Uterus (tissue), 4 donors: ENCODE measurements around the gene IL21. TPM values are rescaled to one million over a fixed set of nuclear protein-coding genes. Genes with fewer than 3 reads are reported as not detected.
A peak's percentile ranks its signal among the peaks of the same experiment; 100 is the strongest.

Experiments used
- DNase-seq, 2 donors: peaks; one replicate each; pipeline ENCODE4 v3.0.0-alpha.2; 2019 to 2020
- H3K27ac ChIP-seq, 2 donors: fragments of 200-600 bp; sonication (generic); 1 replicate in 1 of 2; 2 replicates in 1 of 2; pipeline ENCODE4 v1.5.1; 2016 to 2018
- H3K27me3 ChIP-seq, 2 donors: fragments of 200-600 bp; sonication (generic); one replicate each; pipeline ENCODE4 v1.5.1; 2018 to 2019; ENCODE audit warnings: control low read depth in 1 of 2
- H3K36me3 ChIP-seq, 2 donors: fragments of 200-600 bp; sonication (generic); one replicate each; pipeline ENCODE4 v1.5.1; 2019; ENCODE audit warnings: control low read depth in 1 of 2
- H3K4me1 ChIP-seq, 2 donors: fragments of 200-600 bp; sonication (generic); one replicate each; pipeline ENCODE4 v1.5.1; 2018 to 2019; ENCODE audit warnings: control low read depth in 1 of 2
- H3K4me3 ChIP-seq, 2 donors: fragments of 200-600 bp; sonication (generic); 1 replicate in 1 of 2; 2 replicates in 1 of 2; pipeline ENCODE4 v1.5.1; 2018 to 2019; ENCODE audit warnings: mild to moderate bottlenecking in 1 of 2
- H3K9me3 ChIP-seq, 2 donors: fragments of 200-600 bp; sonication (generic); one replicate each; pipeline ENCODE4 v1.5.1; 2019; ENCODE audit warnings: control low read depth in 1 of 2
- POLR2A ChIP-seq, 2 donors: fragments of 450-650 bp; IDR thresholded peaks; one replicate each; pipeline ENCODE4 v1.6.1; 2016; ENCODE audit warnings: antibody characterized with exemption in 2 of 2, mild to moderate bottlenecking in 1 of 2, moderate library complexity in 1 of 2
- intact Hi-C: fragments of 100-400 bp; cut with DNase I; formaldehyde crosslinking; loops from one replicate; pipeline ENCODE4 v1.15.1; 2023; ENCODE audit warnings: low total_unique reads
- total RNA-seq, 4 donors: library from RNA; depleted of rRNA in 3 of 4; stranded (reverse); fragments of >200 nt in 3 of 4; gene quantifications; one replicate each; pipeline versions ENCODE4 v1.1.0 to v1.2.4, GENCODE V29; 2014 to 2023
- TF ChIP-seq, protein P1 (sequence below), 4 experiments: fragments of 200-600 bp in 2 of 4; fragments of 450-650 bp in 2 of 4; sonication (generic) in 2 of 4; IDR thresholded peaks; one replicate each; pipeline ENCODE4 v1.5.1; 2016 to 2019; ENCODE audit warnings: antibody characterized with exemption in 4 of 4, mild to moderate bottlenecking in 2 of 4, moderate library complexity in 1 of 4
- donor health status: DM: yes; HTN: yes; CAD: no.

Gene IL21
- total RNA-seq, 4 donors from 2014 or later, result not detected

DNA sequence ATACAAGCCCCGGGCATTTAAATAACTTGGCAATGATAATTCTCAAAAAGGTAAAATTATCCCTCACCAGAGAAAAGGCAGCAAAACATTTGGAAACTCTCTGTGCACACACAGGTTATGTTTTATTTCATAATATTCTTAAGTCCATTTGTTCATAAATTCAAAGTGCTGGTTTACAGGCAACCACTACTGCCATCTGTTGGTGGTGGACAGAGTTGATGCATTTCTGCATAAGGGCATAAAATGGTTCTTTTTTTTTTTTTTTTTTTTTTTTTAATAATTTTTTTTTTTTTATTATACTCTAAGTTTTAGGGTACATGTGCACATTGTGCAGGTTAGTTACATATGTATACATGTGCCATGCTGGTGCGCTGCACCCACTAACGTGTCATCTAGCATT is 31.5 kb upstream of the IL21 start:
- Histone ChIP-seq H3K36me3 (no peaks in the 10 kb centered on the region), H3K9me3 (no peaks in the 10 kb centered on the region), H3K27ac (no peak overlapping the region), H3K27me3 (no peaks in the 10 kb centered on the region), H3K4me3 (no peak overlapping the region), H3K4me1 (no peaks in the 10 kb centered on the region)
- TF ChIP-seq, protein P1, sequence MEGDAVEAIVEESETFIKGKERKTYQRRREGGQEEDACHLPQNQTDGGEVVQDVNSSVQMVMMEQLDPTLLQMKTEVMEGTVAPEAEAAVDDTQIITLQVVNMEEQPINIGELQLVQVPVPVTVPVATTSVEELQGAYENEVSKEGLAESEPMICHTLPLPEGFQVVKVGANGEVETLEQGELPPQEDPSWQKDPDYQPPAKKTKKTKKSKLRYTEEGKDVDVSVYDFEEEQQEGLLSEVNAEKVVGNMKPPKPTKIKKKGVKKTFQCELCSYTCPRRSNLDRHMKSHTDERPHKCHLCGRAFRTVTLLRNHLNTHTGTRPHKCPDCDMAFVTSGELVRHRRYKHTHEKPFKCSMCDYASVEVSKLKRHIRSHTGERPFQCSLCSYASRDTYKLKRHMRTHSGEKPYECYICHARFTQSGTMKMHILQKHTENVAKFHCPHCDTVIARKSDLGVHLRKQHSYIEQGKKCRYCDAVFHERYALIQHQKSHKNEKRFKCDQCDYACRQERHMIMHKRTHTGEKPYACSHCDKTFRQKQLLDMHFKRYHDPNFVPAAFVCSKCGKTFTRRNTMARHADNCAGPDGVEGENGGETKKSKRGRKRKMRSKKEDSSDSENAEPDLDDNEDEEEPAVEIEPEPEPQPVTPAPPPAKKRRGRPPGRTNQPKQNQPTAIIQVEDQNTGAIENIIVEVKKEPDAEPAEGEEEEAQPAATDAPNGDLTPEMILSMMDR (IDR thresholded peaks at IDR 0.05), result peak; percentile 21 to 48 (median 29)
- no peak for TF ChIP-seq POLR2A (IDR thresholded peaks at IDR 0.05)
- intact Hi-C loops, result no loop called here
- peak in 1 of 2 donors; percentile 46 for DNase-seq

DNA sequence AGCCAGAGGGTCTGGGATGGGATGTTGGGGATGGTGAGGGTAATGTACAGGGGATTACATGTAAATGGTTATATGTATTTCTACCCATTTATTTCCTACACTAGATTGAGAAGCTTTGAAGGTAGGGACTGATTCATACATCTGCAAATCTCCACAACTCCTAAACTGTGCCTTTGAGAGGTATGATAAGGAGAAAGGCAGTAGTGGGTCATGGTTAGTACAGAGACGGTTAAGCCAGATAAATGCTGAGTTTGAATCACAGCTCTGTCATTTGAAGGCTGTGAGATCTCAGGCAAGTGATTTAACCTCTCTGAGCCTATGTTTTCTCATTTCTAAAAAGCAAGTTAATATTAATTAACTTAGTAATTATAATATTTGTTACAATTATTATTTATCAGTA is 29.3 kb upstream of the IL21 start:
- no peak for DNase-seq
- Histone ChIP-seq H3K4me1 (no peaks in the 10 kb centered on the region), H3K4me3 (no peak overlapping the region), H3K27ac (no peak overlapping the region), H3K27me3 (no peaks in the 10 kb centered on the region), H3K9me3 (no peaks in the 10 kb centered on the region), H3K36me3 (no peaks in the 10 kb centered on the region)
- intact Hi-C loops, result no loop called here
- TF ChIP-seq, protein P1 (IDR thresholded peaks at IDR 0.05), result no peak
- TF ChIP-seq POLR2A (IDR thresholded peaks at IDR 0.05), result no peak

DNA sequence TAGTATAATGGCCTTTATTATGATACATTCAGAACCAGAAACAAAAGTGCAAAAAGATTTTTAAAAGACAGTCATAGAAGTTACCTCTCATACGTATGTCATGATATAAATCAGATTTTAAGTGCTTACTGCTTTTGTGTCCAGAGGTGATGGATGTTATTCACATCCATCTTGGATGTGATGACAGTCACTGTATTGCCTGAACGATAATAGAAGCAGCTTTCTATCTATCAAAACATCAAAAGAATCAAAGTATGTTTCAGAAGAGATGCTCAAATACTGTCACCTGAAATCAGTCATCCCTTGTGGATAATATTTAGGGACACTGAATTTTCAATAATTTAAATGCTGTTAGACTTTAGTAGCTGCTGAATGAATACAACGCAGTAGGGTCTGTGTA is 26.8 kb upstream of the IL21 start:
- intact Hi-C loops, result no loop called here
- Histone ChIP-seq H3K27me3 (no peaks in the 10 kb centered on the region), H3K9me3 (no peaks in the 10 kb centered on the region), H3K4me1 (no peaks in the 10 kb centered on the region), H3K27ac (no peak overlapping the region), H3K4me3 (no peak overlapping the region), H3K36me3 (no peaks in the 10 kb centered on the region)
- no peak for DNase-seq
- TF ChIP-seq, protein P1 (IDR thresholded peaks at IDR 0.05), result no peak
- no peak for TF ChIP-seq POLR2A (IDR thresholded peaks at IDR 0.05)

- Histone ChIP-seq H3K27ac (no peak overlapping the region), H3K4me3 (no peak overlapping the region), H3K36me3 (no peaks in the 10 kb centered on the region), H3K4me1 (no peaks in the 10 kb centered on the region), H3K27me3 (no peaks in the 10 kb centered on the region), H3K9me3 (no peaks in the 10 kb centered on the region)
- intact Hi-C loops, result no loop called here
- DNase-seq, result no peak
- TF ChIP-seq, protein P1 (IDR thresholded peaks at IDR 0.05), result no peak
- no peak for TF ChIP-seq POLR2A (IDR thresholded peaks at IDR 0.05)
Measured at GRCh38 chr4:122643257-122643656, 22.4 kb upstream of the IL21 start.

GRCh38 chr4:122639181-122639580 is 18.3 kb upstream of the IL21 start:
- no peaks in the 10 kb centered on the region for H3K27me3 ChIP-seq
- H3K9me3 ChIP-seq, result no peaks in the 10 kb centered on the region
- TF ChIP-seq, protein P1 (IDR thresholded peaks at IDR 0.05), result no peak
- TF ChIP-seq POLR2A (IDR thresholded peaks at IDR 0.05), result no peak

More at GRCh38 chr4:122639181-122639580, 18.3 kb upstream of the IL21 start:
- no peak overlapping the region for H3K4me3 ChIP-seq
- H3K4me1 ChIP-seq, result no peaks in the 10 kb centered on the region
- no peak for DNase-seq
- H3K27ac ChIP-seq, result no peak overlapping the region
- intact Hi-C loops, result no loop called here
- H3K36me3 ChIP-seq, result no peaks in the 10 kb centered on the region
